ENCODE measurements around the gene MSI2.
A peak's percentile ranks its signal among the peaks of the same experiment; 100 is the strongest.

The MSI2 gene

DNA sequence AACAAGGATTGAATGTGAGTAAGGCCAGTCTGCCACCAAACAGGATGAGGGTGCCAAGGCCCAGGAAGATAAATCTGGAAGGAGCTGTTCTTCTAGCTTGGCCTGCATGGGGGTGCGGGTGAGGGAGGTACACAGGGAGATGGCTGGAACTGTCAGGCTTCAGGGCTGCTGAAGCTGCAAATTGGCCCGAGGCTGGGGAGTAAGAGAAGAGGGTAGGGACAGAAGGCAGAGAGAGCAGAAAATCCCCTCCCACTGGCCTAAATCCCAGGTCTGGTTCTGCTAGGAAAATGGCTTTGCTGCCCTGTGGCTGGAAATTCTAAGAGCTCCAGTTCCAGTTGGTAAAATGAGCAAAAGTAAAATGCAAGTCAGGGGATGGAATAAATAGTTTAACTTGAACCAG is 400.9 kb downstream of the MSI2 start:
- Histone ChIP-seq H3K27ac (no peak overlapping the region), H3K27me3 (ENCODE audit: insufficient read depth, low read depth, severe bottlenecking) (no peaks in the 10 kb centered on the region), H3K4me3 (ENCODE audit: low read depth, low read length) (no peak overlapping the region), H3K9me3 (ENCODE audit: severe bottlenecking) (no peaks in the 10 kb centered on the region), H3K36me3 (peaks cover 46% of the 10 kb centered on the region)
- DNase-seq, result no peak
- TF ChIP-seq, protein P1, sequence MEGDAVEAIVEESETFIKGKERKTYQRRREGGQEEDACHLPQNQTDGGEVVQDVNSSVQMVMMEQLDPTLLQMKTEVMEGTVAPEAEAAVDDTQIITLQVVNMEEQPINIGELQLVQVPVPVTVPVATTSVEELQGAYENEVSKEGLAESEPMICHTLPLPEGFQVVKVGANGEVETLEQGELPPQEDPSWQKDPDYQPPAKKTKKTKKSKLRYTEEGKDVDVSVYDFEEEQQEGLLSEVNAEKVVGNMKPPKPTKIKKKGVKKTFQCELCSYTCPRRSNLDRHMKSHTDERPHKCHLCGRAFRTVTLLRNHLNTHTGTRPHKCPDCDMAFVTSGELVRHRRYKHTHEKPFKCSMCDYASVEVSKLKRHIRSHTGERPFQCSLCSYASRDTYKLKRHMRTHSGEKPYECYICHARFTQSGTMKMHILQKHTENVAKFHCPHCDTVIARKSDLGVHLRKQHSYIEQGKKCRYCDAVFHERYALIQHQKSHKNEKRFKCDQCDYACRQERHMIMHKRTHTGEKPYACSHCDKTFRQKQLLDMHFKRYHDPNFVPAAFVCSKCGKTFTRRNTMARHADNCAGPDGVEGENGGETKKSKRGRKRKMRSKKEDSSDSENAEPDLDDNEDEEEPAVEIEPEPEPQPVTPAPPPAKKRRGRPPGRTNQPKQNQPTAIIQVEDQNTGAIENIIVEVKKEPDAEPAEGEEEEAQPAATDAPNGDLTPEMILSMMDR (IDR thresholded peaks at IDR 0.05; ENCODE audit: low read depth, low read length), result no peak

DNA sequence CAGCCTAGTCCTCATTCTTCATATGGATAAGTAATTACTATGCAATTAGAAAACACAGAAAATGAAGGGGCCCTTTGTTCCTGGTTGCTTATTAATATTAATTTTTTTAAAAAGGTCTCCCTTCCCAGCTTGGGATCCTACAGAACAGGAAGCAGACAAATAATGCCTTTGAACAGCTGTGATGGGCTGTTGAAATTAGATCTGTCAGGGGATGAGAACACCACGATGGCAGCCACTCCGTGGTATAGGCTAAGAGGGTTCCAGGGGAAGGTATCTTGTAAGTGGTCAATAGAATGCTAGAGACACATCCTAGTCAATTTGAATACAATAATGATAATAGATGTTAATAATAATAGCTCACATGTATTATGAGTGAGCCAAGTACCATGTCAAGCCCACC is 405.7 kb downstream of the MSI2 start:
- Histone ChIP-seq H3K4me3 (ENCODE audit: low read depth, low read length) (peak overlapping the region; percentile 8; the same call in 1 of the 2 replicates), H3K27ac (peak overlapping the region; percentile 80), H3K9me3 (ENCODE audit: severe bottlenecking) (no peaks in the 10 kb centered on the region), H3K36me3 (peaks cover 37% of the 10 kb centered on the region), H3K27me3 (ENCODE audit: insufficient read depth, low read depth, severe bottlenecking) (no peaks in the 10 kb centered on the region)
- TF ChIP-seq, protein P1 (IDR thresholded peaks at IDR 0.05; ENCODE audit: low read depth, low read length), result no peak
- no peak for DNase-seq

DNA sequence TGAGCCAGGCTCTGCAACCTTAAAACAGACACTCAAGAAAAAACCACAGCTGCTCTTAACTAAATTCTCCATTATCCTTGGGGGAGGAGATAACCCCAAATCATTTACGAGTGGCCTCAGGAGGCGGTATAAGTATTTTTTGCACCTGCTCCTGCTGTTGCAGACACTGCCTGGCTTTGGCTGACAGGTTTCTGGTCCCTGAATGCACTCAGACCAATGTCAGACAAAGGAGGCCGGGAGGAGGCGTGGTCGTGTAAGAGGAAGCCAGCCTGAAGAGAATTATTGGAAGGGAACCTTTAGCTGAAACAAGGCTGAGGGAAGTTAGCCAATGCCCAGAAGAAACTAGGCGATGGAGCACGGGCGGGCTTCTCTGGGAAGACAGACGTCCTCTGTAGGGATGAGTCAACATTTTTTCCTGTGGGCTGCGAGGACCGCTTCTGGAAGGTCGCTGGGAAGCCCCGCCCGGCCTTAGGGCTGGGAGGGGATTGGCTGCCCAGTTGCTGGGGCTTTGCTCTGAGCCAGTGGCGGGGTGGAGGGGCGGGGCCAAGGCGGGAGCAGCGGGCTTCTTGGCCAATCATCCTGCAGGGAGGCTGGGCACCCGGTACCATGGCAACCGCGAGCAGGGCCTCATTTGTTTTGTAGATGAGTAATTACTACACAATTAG is 406.5 kb downstream of the MSI2 start:
- H3K27ac ChIP-seq, result peak overlapping the region; percentile 80
- peaks cover 38% of the 10 kb centered on the region for H3K36me3 ChIP-seq
- H3K4me3 ChIP-seq (ENCODE audit: low read depth, low read length), result peak overlapping the region; percentile 8
- peak; percentile 96 for DNase-seq
- TF ChIP-seq, protein P1 (IDR thresholded peaks at IDR 0.05; ENCODE audit: low read depth, low read length), result 0 out of 2 replicates have a peak, but pooled peaks have one; percentile 5
- H3K9me3 ChIP-seq (ENCODE audit: severe bottlenecking), result no peaks in the 10 kb centered on the region
- no peaks in the 10 kb centered on the region for H3K27me3 ChIP-seq (ENCODE audit: insufficient read depth, low read depth, severe bottlenecking)

DNA sequence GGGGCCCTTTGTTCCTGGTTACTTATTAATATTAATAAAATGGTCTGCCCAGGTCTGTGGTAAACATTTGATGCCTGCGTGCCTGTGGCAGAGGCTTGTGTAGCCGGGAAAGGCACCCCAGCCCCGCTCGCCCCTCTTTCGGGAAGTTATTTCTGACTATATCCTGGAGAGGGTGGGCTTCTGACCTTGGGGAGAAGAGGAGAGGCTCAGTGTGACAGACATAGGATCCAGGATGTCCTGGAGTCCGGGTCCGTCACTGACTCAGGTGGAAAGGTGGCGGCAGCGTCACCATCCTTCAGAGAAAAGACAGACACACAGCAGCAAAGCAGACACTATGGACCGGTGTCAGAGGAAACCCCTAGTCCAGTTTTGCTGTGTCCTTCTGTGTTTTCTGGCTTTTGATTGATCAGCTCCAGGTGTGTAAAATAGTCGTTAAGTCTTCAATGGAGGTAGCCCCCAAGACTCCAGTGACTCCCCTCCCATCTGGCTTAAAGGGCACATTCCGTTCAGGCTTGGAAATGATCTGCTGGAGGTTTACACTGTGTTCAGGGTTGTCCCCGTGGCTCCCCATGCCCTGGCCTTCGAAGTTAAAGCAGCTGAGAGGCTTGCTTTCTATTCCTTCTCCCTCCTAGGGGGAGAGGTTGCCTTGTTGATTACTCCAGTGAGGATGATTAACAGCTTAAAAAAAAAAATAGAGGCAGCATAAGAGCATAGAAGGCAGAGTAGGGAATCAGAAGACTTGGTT is 407.2 kb downstream of the MSI2 start:
- TF ChIP-seq, protein P1 (IDR thresholded peaks at IDR 0.05; ENCODE audit: low read depth, low read length), result no peak
- no peaks in the 10 kb centered on the region for H3K27me3 ChIP-seq (ENCODE audit: insufficient read depth, low read depth, severe bottlenecking)
- peak overlapping the region; percentile 80 for H3K27ac ChIP-seq
- no peak overlapping the region for H3K4me3 ChIP-seq (ENCODE audit: low read depth, low read length)
- no peaks in the 10 kb centered on the region for H3K9me3 ChIP-seq (ENCODE audit: severe bottlenecking)
- H3K36me3 ChIP-seq, result peaks cover 37% of the 10 kb centered on the region
- no peak for DNase-seq

DNA sequence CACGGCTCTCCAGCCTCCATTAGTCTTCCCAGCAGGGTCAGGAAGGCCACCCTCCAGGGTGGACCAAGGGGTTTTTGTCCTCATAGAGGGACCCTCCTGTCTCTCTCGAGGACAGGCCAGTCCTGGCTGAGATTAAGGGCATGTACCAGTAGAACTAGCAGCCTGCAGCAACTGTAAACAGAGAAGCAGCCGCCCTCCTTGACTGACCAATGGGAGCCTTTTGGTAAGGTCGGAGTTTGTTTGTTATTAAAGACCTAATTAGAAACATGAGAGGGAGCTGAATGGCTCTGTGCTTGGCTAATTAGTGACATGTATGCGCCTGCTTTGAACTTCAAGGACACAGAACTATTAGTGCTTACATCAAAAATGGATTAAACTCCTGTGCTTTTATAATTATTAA is 408.8 kb downstream of the MSI2 start:
- DNase-seq, result no peak
- H3K27ac ChIP-seq, result no peak overlapping the region
- TF ChIP-seq, protein P1 (IDR thresholded peaks at IDR 0.05; ENCODE audit: low read depth, low read length), result no peak

More for the DNA sequence above, 408.8 kb downstream of the MSI2 start:
- no peak overlapping the region for H3K4me3 ChIP-seq (ENCODE audit: low read depth, low read length)
- no peaks in the 10 kb centered on the region for H3K9me3 ChIP-seq (ENCODE audit: severe bottlenecking)
- H3K36me3 ChIP-seq, result peaks cover 34% of the 10 kb centered on the region
- no peaks in the 10 kb centered on the region for H3K27me3 ChIP-seq (ENCODE audit: insufficient read depth, low read depth, severe bottlenecking)
